ENCODE results near the gene UBQLN1.
"Not testable (repeated sequence)": the region's sequence is repeated elsewhere in the genome, so short reads cannot be mapped to it uniquely, and the experiment has no call there.

The UBQLN1 gene

DNA sequence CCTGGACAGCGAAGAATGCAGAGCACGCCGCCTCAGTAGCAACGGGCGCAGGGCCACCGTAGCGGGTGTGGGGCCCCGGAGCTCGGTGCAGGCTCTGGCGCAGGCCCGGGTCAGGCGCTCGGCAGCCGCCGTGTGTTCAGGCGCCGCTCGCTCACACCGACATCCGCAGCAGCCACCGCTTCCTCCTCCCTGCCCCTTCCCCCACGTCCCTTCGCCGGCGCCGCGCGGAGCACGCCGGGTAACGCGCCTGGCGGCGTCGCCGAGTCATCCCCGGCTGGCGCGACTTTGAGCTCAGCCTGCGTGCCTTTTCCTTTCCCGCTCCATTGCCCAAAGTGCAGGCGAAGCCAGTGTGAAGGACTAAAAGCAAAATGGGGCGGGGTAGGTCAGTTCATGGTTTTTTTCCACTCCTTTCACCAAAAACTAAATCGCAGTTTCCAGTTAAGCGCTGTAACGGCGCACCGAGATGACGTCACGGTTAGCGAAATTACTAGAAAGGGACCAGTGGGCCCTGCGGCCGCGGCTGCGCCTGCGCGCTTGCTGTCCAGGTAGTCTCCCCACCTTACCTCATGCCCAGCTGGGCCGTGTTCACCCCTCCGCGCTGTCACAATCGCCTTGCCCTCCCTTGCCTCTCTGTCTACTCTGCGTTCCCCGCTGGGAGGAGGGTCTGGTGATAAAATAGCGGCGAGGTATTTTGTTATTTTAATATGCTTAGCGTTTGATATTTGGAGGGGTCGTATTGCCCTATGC is at the start of gene UBQLN1:
TSS of gene UBQLN1 (minus strand) at position 191 of the 747 bp plus-strand sequence. CDS start 279 bp downstream, outside the sequence.
- peak; percentile 80 to 87 for DNase-seq (ENCODE audit: low read depth in 2 of 2)

DNA sequence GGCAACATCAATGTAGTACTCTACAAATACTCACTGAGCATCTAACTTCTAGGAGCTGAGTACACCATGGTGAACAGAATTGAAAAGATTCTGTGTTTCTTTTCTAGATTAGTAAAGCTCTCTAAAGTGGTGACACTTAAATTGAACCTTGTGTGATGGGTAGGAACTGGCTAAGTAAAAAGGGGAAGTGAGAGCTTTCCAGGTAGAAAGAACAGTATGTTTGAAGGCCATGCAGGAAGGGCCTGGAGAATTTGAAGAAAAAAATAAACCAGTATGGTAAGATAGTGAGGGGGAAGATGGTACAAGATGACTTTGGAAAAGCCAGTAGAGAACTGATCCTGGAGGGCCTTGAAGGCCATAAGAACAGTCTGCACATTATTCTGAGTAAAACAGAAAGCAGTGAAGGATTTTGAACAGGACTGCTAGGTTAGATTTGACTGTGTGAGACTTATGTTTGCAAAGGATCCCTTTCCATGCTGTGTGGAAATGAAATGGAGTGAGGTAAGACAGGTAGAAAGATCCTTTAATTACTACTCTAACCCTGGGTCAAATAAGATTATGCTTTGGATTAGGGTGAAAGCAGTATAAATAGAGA is 46.7 kb upstream of the UBQLN1 start:
- DNase-seq (ENCODE audit: low read depth in 2 of 2) = no peak

DNA sequence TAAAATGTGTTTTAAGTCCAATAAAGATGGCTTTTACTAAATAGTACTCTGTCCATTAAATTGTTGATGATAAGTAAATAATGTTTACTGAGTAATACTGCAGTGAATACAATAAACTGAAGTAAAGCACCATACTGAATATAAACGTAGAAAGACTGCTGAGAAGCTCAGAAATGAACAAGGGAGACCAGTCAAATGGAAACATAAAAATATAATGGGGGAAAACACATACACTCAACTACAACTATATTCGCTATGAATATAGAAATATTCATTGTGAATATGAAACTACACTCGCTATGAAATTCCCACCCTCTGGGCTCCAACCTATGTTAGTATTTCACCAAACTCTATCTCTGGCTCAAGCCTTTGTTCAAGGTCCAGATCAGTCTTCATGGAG is 41.9 kb upstream of the UBQLN1 start:
- no peak for DNase-seq (ENCODE audit: low read depth in 2 of 2)

DNA sequence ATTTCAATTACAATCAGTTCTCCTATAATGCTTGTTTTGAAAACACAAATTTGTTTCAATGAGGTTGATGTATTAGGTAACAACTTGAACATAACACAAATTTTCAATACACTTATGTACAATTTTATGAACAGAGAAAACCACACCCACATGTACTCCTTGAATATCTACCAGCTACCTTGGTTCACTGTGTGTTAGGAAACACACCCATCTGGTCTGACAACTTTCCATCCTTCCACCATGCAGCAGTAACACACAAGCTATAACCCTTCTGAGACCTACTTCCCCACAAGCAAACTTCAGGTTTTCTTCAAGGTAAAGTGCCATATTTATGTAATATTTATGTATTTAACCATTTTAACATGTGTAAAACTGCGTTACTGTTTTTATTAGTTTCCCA is 36.4 kb upstream of the UBQLN1 start:
- DNase-seq (ENCODE audit: low read depth in 2 of 2) = no peak

DNA sequence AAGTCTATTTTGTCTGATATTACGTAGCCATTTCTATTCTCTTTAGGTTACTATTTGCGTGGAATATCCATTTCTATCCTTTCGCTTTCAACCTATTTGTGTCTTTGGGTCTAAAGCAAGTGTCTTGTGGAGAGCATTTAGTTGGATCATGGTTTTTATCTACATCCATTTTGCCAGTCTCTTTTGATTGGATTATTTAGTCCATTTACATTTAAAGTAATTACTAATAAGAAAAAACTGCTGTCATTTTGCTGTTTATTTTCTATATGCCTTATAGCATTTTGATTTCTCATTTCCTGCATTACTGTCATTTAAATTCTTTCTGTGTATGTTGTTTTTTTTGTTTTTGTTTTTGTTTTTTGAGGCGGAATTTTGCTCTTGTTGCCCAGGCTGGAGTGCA is 26.0 kb upstream of the UBQLN1 start:
- DNase-seq (ENCODE audit: low read depth in 2 of 2) = no peak

DNA sequence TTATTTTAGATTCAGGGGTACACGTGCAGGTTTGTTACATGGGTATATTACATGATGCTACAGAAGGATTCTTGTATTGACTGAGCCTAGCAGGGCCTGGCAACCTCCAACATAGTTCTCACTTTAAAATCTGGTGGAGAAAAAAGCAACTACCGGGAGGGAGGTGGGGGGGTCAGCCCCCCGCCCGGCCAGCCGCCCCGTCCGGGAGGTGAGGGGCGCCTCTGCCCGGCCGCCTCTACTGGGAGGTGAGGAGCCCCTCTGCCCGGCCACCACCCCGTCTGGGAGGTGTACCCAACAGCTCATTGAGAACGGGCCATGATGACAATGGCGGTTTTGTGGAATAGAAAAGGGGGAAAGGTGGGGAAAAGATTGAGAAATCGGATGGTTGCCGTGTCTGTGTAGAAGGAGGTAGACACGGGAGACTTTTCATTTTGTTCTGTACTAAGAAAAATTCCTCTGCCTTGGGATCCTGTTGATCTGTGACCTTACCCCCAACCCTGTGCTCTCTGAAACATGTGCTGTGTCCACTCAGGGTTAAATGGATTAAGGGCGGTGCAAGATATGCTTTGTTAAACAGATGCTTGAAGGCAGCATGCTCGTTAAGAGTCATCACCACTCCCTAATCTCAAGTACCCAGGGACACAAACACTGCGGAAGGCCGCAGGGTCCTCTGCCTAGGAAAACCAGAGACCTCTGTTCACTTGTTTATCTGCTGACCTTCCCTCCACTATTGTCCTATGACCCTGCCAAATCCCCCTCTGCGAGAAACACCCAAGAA is 21.0 kb upstream of the UBQLN1 start:
- DNase-seq (ENCODE audit: low read depth in 2 of 2) = not testable (repeated sequence)

DNA sequence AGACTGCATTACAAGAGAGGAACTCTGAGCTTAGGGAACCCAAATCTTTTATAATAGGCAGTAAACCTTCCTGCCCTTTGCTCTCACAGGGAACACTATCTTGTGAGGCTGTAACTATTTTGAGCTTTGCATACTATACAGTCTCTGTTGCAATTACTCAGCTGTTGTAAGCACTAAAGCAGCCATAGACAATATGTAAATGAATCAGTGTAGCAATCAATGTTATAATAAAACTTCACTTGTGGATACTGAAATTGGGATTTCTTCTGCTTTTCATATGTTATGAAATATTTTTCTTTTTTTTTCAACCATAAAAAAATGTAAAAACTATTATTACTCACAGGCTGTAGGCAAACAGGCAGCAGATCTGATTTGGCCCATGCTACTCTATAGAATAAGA is 16.7 kb upstream of the UBQLN1 start:
- no peak for DNase-seq (ENCODE audit: low read depth in 2 of 2)

DNA sequence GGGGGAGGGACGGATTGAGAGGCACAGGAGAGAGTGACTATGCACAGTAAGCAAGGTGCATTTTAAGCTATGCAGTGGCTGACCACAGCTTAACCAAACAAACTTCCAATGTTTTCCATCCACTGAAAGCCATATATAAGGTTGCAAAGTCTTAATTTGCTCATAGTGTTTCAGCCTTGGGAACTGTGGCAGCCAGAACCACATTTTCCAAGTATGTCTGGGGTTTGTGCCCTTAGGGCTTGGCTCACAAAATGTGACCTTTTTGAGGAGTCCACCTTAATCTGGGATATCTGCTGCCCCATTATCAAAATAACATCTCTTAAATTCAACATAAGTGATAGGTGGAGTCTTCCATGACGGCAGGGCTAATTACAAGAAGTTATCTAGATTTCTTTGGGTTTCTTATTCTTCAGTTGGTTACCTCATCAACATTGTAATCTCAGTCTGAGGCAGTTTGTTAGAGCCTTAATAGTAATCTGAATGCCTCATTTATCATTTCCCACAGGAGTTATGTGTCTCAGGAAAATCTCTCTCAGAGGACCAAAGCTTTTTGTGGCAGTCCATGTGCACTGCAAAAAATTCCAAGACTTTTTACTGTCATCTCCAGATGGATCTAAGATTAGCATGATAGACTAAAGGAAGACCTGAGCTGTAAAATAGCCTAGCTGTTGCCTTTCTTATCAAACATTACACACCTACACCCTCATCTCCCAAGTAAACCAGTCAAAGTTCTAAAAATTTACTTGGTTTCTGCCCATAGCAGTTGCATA is 15.2 kb upstream of the UBQLN1 start:
- no peak for DNase-seq (ENCODE audit: low read depth in 2 of 2)

DNA sequence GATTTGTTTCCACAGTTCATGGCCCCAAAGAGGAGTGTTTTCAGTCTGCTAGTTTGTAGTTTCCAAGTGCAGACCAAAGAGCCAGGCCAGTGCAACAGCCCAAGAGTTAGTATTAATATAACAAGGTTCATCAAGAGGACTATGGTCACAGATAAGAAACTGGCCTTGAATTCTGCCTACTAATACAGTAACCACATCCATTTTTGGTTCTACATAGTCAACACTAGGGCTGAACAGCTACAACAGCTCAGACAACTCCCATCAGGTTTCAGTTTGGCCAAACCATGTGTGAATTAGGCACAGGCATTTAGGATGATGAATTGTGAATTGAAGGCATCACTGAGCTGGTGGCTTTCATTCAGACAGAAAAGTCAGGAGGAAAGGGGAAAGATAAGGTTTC is 13.8 kb upstream of the UBQLN1 start:
- no peak for DNase-seq (ENCODE audit: low read depth in 2 of 2)

DNA sequence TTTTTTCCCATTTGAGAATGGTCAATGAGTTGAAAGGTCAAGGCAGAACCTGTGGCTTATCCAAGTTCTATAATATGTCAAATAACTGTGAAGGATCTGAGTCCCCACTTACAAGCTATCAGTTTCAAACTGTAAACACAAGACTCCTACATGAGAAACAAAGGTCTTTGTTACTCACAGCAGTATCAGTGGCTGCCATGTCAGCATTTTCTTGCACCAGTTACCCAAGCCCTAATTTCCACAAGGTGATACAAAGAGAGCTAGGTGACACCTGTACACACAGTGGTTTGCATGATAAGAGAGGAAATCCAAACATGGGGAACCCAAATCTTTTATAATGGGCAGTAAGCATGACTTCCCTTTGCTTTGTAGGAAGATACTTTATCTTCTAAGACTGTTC is 8.0 kb upstream of the UBQLN1 start:
- DNase-seq (ENCODE audit: low read depth in 2 of 2) = no peak

DNA sequence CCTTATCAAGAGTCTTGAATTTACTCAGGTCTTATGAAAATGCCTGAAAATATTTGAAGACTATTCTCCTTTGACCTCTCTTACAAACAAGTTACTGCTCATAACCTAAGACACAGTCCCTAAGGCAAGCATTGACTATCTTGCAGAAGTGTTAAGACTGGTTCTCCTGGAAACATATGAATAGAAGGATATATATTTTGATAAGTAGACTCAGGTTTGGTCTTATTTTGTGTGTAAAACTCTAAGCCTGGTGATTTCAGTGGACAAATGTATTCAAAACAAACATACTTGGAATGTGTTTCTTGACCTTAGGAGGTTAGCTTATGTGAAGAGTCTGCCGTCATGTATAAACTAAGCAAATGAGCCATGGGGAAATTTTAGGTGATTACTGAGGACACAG is 7.5 kb upstream of the UBQLN1 start:
- DNase-seq (ENCODE audit: low read depth in 2 of 2) = no peak

DNA sequence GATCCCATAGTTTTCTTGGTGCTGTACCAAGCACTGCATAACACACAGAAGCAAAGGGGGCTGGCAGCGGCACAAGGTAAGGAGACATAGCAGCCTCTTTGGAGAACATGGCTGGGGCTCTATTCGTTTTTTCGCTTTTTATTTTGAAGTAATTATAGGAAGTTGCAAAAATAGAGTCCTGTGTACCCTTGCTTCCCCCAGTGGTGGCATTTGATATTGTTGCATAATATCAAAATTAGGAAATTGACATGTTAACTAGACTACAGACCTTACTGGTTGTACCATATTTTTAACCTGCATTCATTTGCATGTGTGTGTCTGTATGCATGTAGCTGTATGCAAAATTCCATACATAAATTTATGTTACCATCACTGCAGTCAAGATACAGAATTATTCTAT is 6.6 kb upstream of the UBQLN1 start:
- no peak for DNase-seq (ENCODE audit: low read depth in 2 of 2)

DNA sequence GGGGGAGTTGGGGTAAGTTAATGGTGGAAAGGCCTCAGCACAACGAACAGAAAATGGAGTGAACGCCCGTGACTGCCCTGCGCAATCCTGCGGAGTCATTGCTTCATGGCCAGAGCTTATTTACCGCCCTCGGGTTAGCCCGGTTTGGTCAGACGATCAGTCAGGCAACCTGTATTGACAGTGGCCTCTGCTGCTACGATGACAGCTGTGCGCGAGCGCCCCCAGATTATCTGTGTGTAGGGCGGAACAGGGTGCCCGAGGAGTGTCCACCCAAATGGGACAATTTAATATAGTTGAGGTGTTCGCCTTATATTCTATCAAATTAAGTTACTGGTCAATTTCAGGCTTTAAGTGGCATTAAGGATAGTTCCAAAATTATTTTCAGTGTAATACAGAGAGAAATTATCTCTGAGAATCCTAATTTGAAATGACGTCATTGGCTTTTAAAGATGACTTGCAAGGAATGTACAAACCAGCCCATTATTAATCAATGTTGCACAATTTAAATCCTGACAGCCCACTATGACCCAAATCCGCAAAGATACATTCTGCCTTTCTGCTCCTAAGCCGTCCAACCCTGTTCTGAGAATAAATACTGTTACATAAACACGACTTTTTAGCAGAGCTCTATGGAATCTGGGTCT is 879 bp upstream of the UBQLN1 start:
- peak; percentile 8 to 29 for DNase-seq (ENCODE audit: low read depth in 2 of 2)

DNA sequence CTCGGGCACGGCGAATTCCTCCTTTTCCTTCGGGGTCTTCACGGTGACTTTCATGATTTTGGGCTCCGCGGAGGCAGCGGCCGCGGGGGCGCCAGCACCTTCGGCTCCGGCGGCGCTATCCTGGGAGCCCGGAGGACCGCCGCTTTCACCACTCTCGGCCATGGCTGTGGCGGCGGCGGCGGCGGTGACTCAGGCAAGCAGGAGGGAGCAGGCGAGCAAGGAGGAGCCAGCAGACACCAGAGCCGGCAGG is 315 bp downstream of the UBQLN1 start:
- DNase-seq (ENCODE audit: low read depth in 2 of 2) = peak in 1 of 2 donors; percentile 61

DNA sequence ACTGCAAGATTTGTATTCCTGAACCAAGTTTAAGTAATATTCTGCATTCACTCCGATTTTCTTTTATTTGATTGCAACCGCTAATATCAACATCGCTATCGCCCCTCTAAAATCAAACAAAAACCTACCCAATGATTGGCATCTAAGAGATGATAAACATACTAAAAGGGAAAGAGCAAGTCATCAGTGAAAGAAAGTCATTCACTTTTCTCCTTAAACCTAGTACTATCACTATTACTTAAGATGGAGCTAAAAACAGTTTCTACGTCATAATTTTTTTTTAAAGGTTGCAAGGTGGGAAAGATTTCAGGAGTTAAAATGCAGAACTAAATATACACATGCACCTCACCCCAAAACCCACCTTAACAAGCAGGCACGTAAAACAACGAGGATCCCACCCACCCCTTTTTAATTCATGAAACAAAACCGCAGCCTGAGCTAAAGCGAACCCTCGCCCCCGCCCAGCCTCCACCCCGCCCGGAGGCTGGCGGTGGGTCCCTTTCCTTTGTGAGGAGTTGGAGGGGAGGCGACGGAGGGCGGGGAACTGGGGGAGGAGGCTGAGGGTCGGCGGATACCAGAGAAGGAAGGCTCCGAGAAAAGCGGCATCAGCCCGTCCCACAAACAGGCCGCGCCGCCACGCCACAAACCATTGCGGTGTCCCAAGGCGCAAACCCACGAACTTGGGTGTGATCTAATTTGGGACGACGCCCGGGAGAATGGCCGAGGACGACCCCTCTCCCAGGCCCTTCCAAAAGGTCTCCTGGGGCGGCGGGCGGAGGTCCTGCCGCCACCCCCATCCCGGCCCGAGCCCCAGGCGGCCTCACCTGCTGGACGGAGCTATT is 861 bp downstream of the UBQLN1 start:
- DNase-seq (ENCODE audit: low read depth in 2 of 2) = peak; percentile 34 to 43

DNA sequence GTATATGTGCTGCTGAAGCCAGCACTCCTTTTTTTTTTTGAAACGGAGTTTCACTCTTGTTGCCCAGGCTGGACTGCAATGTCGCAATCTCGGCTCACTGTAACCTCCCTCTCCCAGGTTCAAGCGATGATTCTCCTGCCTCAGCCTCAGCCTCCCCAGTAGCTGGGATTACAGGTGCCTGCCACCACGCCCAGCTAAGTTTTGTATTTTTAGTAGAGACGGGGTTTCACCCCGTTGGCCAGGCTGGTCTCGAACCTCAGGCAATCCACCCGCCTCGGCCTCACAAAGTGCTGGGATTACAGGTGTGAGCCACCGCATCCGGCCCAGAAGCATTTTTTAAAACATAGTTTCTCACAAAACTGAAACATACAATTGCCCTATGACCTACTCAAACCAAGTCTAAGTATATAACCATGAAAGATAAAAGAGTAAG is 2.5 kb downstream of the UBQLN1 start:
- DNase-seq (ENCODE audit: low read depth in 2 of 2) = not testable (repeated sequence)

DNA sequence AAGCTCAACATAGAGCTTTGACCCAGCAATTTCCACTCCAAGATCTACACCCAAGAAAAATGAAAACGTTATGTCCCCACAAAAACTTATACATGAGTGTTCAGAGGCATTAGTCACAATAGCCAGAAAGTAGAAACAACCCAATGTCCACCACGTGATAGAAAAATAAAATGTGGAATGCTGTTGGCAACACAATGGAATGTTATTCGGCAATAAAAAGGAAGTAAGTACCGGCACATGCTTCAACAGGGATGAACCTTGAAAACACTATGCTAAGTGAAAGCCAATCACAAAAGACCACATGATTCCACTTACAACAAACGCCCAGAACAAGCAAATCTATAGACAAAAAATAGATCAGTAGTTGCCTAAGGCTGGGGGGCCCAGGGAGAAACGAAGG is 6.0 kb downstream of the UBQLN1 start:
- DNase-seq (ENCODE audit: low read depth in 2 of 2) = no peak

DNA sequence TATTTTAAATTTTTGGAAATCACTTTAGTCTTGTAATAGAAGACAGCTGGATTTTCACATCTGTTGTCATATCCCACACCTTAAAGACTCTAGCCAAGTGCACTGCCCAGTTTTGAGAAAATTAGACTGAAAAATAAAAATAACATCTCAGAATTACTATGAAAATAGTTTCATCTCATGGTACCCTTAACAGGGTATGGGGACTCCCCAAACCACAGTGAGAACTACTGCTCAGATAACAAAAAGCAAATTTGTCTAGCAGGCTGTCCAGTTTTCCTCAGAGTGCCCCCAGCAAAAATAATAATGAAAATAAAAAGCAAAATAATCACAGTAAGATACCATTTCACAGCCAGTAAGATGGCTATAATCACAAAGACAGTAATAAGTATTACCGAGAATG is 6.5 kb downstream of the UBQLN1 start:
- DNase-seq (ENCODE audit: low read depth in 2 of 2) = no peak

DNA sequence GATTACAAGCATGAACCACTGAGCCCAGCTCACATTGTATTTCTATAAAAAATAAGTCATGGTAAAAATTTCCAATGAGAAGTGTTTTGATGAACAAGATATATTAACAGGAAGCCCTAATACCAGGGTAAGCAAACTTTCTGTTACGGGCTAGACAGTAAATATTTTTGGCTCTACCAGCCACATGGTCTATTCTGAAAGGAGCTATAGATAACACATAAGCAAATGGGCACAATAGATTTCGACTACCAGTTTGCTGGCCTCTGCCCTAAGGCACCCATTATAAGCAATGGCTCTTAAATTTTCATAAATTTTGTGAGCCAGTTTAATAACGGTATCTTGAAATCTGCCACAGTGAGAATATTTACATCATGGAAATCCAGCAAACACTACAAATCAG is 8.1 kb downstream of the UBQLN1 start:
- no peak for DNase-seq (ENCODE audit: low read depth in 2 of 2)

DNA sequence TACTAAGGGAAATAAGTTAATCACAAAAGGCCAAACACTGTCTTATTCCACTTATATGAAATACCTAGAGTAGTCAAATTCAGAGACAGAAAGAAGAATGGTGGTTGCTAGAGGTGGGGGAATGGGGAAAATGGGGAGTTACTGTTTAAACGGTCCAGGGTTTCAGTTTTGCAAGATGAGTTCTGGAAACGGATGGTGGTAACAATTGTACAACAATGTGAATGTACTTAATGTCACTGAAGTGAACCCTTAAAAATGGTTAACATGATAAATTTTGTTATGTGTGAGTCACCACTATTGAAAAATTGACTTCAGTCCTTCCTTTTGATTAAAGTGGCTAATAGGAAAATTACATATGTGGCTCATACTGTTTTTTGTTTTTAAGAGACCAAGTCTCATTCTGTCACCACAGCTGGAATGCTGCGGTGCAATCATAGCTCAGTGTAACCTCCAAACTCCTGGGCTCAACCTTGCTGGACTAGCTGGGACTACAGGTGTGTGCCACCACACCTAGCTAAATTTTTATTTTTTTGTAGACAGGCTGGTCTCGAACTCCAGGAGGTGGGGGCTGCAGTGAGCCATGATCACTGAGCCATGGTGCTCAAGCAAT is 8.7 kb downstream of the UBQLN1 start:
- DNase-seq (ENCODE audit: low read depth in 2 of 2) = no peak

DNA sequence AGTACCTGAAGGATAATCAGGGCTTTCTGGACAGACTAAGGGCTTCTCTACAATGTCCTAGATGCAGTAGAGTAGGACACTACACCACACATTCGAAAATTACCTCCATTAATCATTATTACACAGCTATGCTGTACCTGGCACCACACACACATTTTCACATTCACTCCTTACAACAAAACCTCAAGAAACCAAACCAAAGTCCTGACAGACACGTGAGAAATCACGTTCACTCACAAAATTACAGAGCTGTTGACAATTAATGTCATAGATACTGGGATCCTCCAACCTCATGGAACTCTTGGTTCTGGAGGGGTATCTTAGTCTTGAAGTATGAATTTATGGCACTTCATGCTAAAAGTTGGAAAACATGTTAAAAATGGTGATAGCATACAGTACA is 16.3 kb downstream of the UBQLN1 start:
- DNase-seq (ENCODE audit: low read depth in 2 of 2) = no peak

Data from stimulated activated CD8-positive, alpha-beta memory T cell treated with anti-CD3 and anti-CD28 coated beads, Interleukin-2, amount 100 ng/mL, for 1 hour (primary cell).